Breast epithelium (tissue), 4 donors: ENCODE results near the gene USP6NL. TPM values are rescaled to one million over a fixed set of nuclear protein-coding genes. Genes with fewer than 3 reads are reported as not detected.

Experiments used
- DNase-seq, 2 donors: peaks; one replicate each; pipeline ENCODE4 v3.0.0-alpha.2; 2019; ENCODE audit warnings: low spot score in 2 of 2
- H3K27ac ChIP-seq, 2 donors: fragments of 200-600 bp; sonication (generic) in 1 of 2; one replicate each; pipeline ENCODE4 v1.5.1; 2016 to 2019; ENCODE audit warnings: mild to moderate bottlenecking in 1 of 2
- H3K27me3 ChIP-seq, 2 donors: fragments of 200-600 bp; sonication (generic) in 1 of 2; one replicate each; pipeline versions ENCODE4 v1.5.1 to v1.6.0; 2017 to 2019; ENCODE audit warnings: control low read depth in 1 of 2, mild to moderate bottlenecking in 1 of 2
- H3K36me3 ChIP-seq: fragments of 200-600 bp; one replicate; pipeline ENCODE4 v1.5.1; 2019
- H3K4me1 ChIP-seq, 2 donors: fragments of 200-600 bp; sonication (generic); one replicate each; pipeline ENCODE4 v1.5.1; 2016 to 2019; ENCODE audit warnings: control low read depth in 1 of 2
- H3K4me3 ChIP-seq, 3 donors: fragments of 200-600 bp; sonication (generic); 1 replicate in 2 of 3; 2 replicates in 1 of 3; pipeline ENCODE4 v1.5.1; 2016 to 2019; ENCODE audit warnings: mild to moderate bottlenecking in 3 of 3, moderate library complexity in 2 of 3
- H3K9me3 ChIP-seq, 2 donors: fragments of 200-600 bp; sonication (generic) in 1 of 2; one replicate each; pipeline ENCODE4 v1.5.1; 2016 to 2019; ENCODE audit warnings: control low read depth in 1 of 2
- CTCF ChIP-seq, 3 donors: fragments of 450-650 bp; IDR thresholded peaks; one replicate each; pipeline ENCODE4 v1.5.1; 2016 to 2017; ENCODE audit warnings: antibody characterized with exemption in 3 of 3, mild to moderate bottlenecking in 3 of 3, moderate library complexity in 3 of 3
- POLR2A ChIP-seq: fragments of 450-650 bp; IDR thresholded peaks from one replicate; pipeline ENCODE4 v1.6.1; 2016; ENCODE audit warnings: antibody characterized with exemption, mild to moderate bottlenecking, moderate library complexity
- POLR2AphosphoS5 ChIP-seq, 3 donors: sonication (generic); formaldehyde crosslinking; IDR thresholded peaks; one replicate each; pipeline ENCODE4 v1.6.1; 2017; ENCODE audit warnings: antibody characterized with exemption in 3 of 3
- intact Hi-C: fragments of 100-400 bp; cut with DNase I; formaldehyde crosslinking; loops from one replicate; pipeline ENCODE4 v1.15.1; 2023; ENCODE audit warnings: low total_unique reads
- total RNA-seq, 3 donors: library from RNA; depleted of rRNA; stranded (reverse); fragments of >200 nt; gene quantifications; one replicate each; pipeline ENCODE4 v1.1.0, GENCODE V29; 2016

Gene USP6NL
- total RNA-seq, 3 donors from 2014 or later: 13.8 to 28.7 (median 19.7) TPM

DNA sequence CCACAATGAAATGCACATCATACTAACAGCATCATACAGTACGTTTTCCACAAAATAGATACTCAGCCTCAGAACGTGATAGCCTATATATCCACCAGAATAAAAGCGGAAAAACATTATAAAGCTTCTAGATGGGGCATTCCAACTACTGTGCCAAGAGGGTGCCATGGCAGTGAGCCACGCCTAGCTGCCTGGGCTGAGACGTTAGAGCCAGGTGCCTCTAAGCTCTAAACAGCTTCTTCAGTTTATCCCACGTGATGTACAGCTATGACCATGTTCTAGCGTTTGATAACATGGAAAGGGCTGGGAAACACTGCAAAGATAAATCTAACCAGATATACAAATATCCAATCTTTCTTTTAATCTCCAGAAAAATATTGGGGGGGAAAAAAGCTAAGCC, 17.8 kb downstream of the USP6NL start:
- TF ChIP-seq CTCF (IDR thresholded peaks at IDR 0.05): no peak
- no peak for TF ChIP-seq POLR2AphosphoS5 (IDR thresholded peaks at IDR 0.05)
- no peak for TF ChIP-seq POLR2A
- Histone ChIP-seq H3K4me3 (no peak overlapping the region), H3K27ac (no peak overlapping the region), H3K36me3 (no peaks in the 10 kb centered on the region), H3K9me3 (no peaks in the 10 kb centered on the region), H3K27me3 (no peaks in the 10 kb centered on the region), H3K4me1 (no peaks in the 10 kb centered on the region)
- intact Hi-C loops: no loop called here
- no peak for DNase-seq

DNA sequence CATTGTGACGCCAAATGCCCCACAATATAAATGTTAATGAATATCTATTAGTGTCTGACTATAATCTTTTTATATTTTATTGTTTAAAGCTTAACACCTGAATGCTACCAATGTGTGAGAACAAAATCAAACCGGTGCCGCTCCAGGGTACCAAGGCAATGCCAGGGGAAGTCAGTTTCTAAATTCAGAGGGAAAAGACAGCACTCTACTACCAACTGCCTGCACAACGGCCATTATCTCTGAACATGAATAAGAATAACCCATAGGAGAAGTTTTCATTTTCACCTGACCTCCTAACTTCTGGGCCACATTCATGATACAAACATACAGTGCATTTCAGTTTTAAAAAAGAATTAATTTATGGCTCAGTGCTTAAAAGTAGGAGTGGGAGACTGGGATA, 21.7 kb downstream of the USP6NL start:
- Histone ChIP-seq H3K36me3 (no peaks in the 10 kb centered on the region), H3K4me1 (peaks cover 0 to 7% of the 10 kb centered on the region in 2 donors), H3K27me3 (no peaks in the 10 kb centered on the region), H3K27ac (no peak overlapping the region), H3K4me3 (no peak overlapping the region), H3K9me3 (no peaks in the 10 kb centered on the region)
- TF ChIP-seq POLR2AphosphoS5 (IDR thresholded peaks at IDR 0.05) (no peak), CTCF (IDR thresholded peaks at IDR 0.05) (no peak), POLR2A (no peak)
- intact Hi-C loops: no loop called here
- no peak for DNase-seq

DNA sequence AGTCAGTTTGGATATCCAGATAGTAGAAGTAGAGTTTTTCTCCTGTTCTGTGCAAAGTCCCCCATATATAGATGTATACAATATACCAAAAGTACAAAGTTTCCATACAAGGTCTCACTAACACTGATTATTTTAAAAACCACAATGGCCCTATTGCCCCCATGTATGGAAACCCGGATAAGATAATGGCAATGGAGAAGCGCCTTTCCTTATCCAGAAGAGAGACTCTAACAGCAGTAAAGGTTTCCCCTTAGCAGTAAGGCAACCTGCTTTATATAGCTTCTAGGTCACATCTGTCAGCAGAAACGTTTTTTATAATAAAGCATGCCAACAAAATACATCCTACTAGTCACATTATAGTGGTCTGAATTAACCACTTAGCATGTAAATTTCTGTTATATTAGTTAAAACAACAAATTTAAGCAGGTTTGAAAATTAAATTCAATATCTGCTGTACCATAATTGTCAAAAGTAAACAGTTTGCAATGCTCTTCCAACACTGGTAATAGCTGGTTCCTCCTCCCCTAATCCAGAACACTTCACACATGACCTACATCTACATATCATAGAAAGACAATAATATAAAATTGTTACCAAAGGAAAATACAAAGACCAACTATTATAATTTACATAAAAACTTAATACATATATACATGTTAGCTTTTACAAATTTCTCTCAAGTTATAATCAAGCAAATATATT, 22.4 kb downstream of the USP6NL start:
- H3K36me3 ChIP-seq: no peaks in the 10 kb centered on the region
- intact Hi-C loops: no loop called here
- no peaks in the 10 kb centered on the region for H3K27me3 ChIP-seq
- H3K9me3 ChIP-seq: no peaks in the 10 kb centered on the region
- TF ChIP-seq POLR2A (no peak), POLR2AphosphoS5 (IDR thresholded peaks at IDR 0.05) (no peak), CTCF (IDR thresholded peaks at IDR 0.05) (no peak)
- H3K4me1 ChIP-seq: peaks cover 0 to 7% of the 10 kb centered on the region in 2 donors
- H3K4me3 ChIP-seq: no peak overlapping the region
- no peak overlapping the region for H3K27ac ChIP-seq
- no peak for DNase-seq

DNA sequence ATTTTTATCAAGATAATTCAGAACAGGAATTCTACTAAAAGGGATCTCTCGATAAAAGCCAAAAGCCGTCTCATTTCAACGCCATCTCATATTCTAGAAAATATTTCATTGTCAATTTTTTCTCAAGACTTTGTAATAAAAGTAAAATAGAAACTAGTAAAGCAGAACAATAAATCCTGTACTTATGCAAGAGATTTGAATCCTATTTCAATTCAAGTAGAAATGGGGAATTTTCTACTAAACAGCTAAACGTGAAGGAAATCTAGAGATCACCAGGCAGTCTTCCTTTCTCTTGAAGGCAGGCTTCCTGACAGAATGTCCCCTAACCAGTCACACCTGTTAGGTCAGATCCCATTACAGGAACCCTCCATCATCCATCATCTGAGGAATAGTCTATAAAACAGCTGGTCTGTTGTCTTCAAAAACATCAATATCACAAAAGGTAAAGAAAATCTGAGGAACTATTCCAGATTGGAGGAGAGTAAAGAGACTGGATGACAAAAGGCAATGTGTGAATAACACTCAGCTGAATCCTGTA, 23.7 kb downstream of the USP6NL start:
- Histone ChIP-seq H3K27me3 (no peaks in the 10 kb centered on the region), H3K36me3 (no peaks in the 10 kb centered on the region), H3K4me3 (no peak overlapping the region), H3K27ac (no peak overlapping the region), H3K4me1 (peaks cover 0 to 7% of the 10 kb centered on the region in 2 donors), H3K9me3 (no peaks in the 10 kb centered on the region)
- intact Hi-C loops: no loop called here
- TF ChIP-seq POLR2A (no peak), POLR2AphosphoS5 (IDR thresholded peaks at IDR 0.05) (no peak), CTCF (IDR thresholded peaks at IDR 0.05) (no peak)
- DNase-seq: no peak

- TF ChIP-seq CTCF (IDR thresholded peaks at IDR 0.05) (no peak), POLR2AphosphoS5 (IDR thresholded peaks at IDR 0.05) (no peak), POLR2A (no peak)
- H3K4me3 ChIP-seq: no peak overlapping the region
- intact Hi-C loops: no loop called here
- DNase-seq: no peak
- H3K4me1 ChIP-seq: peaks cover 0 to 7% of the 10 kb centered on the region in 2 donors
- H3K27me3 ChIP-seq: no peaks in the 10 kb centered on the region
- no peaks in the 10 kb centered on the region for H3K9me3 ChIP-seq
- no peak overlapping the region for H3K27ac ChIP-seq
- no peaks in the 10 kb centered on the region for H3K36me3 ChIP-seq
Measured at GRCh38 chr10:11586170-11586569, 25.3 kb downstream of the USP6NL start.
